Esophagus squamous epithelium (tissue), 4 donors: ENCODE results near the gene RANBP3.

Experiments
- CTCF ChIP-seq, 6 experiments: fragments of 450-650 bp in 4 of 6; fragments of 200-600 bp in 2 of 6; sonication (generic) in 2 of 6; IDR thresholded peaks; one replicate each; pipeline ENCODE4 v1.5.1; 2016 to 2019; ENCODE audit warnings: antibody characterized with exemption in 6 of 6, mild to moderate bottlenecking in 4 of 6, moderate library complexity in 4 of 6
- POLR2A ChIP-seq, 4 donors: fragments of 450-650 bp; IDR thresholded peaks; one replicate each; pipeline ENCODE4 v1.6.1; 2017; ENCODE audit warnings: antibody characterized with exemption in 4 of 4, mild to moderate bottlenecking in 4 of 4, moderate library complexity in 3 of 4

GRCh38 chr19:5900976-5901375 is 77.0 kb downstream of the RANBP3 start:
- TF ChIP-seq POLR2A (IDR thresholded peaks at IDR 0.05): no peak
- TF ChIP-seq CTCF (IDR thresholded peaks at IDR 0.05): no peak
